Smooth muscle cell (in vitro differentiated cells): Measurements from ENCODE around the gene GTPBP1. TPM values are rescaled to one million over a fixed set of nuclear protein-coding genes. Genes with fewer than 3 reads are reported as not detected.

Experiments used
- DNase-seq: peaks from one replicate; lab custom pipeline; 2025; ENCODE audit not compliant: unreplicated experiment; lab: John Stamatoyannopoulos, UW
- H2AFZ ChIP-seq: fragments of 200-600 bp; sonication (generic); 2 replicates; pipeline ENCODE4 v1.6.0; 2016; ENCODE audit warnings: antibody characterized with exemption, low read depth, mild to moderate bottlenecking
- H3F3A ChIP-seq: fragments of 200-600 bp; sonication (generic); 2 replicates; pipeline ENCODE4 v1.6.0; 2017; ENCODE audit warnings: antibody characterized with exemption, low read depth
- H3K27ac ChIP-seq: fragments of 200-600 bp; sonication (generic); 2 replicates; pipeline ENCODE4 v1.5.1; 2016; ENCODE audit warnings: low read depth, mild to moderate bottlenecking
- H3K27me3 ChIP-seq: fragments of 200-600 bp; sonication (generic); 2 replicates; pipeline ENCODE4 v1.6.1; 2016; ENCODE audit warnings: low read depth, mild to moderate bottlenecking
- H3K36me3 ChIP-seq: fragments of 200-600 bp; sonication (generic); 2 replicates; pipeline ENCODE4 v1.5.1; 2016; ENCODE audit warnings: low read depth
- H3K4me1 ChIP-seq: fragments of 200-600 bp; sonication (generic); 2 replicates; pipeline ENCODE4 v1.5.1; 2016; ENCODE audit warnings: low read depth
- H3K4me2 ChIP-seq: fragments of 200-600 bp; sonication (generic); 2 replicates; pipeline ENCODE4 v1.6.0; 2016; ENCODE audit warnings: mild to moderate bottlenecking
- H3K4me3 ChIP-seq: fragments of 200-600 bp; sonication (generic); 2 replicates; pipeline ENCODE4 v1.5.1; 2016; ENCODE audit warnings: mild to moderate bottlenecking
- H3K79me2 ChIP-seq: fragments of 200-600 bp; sonication (generic); 2 replicates; pipeline ENCODE4 v1.6.0; 2016; ENCODE audit warnings: low read depth, mild to moderate bottlenecking
- H3K9ac ChIP-seq: fragments of 200-600 bp; sonication (generic); 2 replicates; pipeline ENCODE4 v1.6.0; 2016; ENCODE audit warnings: low read depth
- H3K9me3 ChIP-seq: fragments of 200-600 bp; sonication (generic); replicated peaks from 2 replicates; pipeline ENCODE4 v1.5.1; 2016; ENCODE audit warnings: low read depth
- H4K20me1 ChIP-seq: fragments of 200-600 bp; sonication (generic); 2 replicates; pipeline ENCODE4 v1.6.0; 2016; ENCODE audit warnings: low read depth
- CTCF ChIP-seq: fragments of 200-600 bp; sonication (generic); IDR thresholded peaks from 2 replicates; pipeline ENCODE4 v1.5.1; 2017; ENCODE audit warnings: borderline replicate concordance, mild to moderate bottlenecking, antibody characterized with exemption; ENCODE audit not compliant: insufficient read depth, poor library complexity, severe bottlenecking
- WGBS: methylation state at CpG from one replicate; pipeline ENCODE4 v1.1.7; 2016; ENCODE audit warnings: low lambda C conversion rate; 5-methylcytosine and 5-hydroxymethylcytosine counted together
- polyA plus RNA-seq: library from polyadenylated mRNA; unstranded; fragments of >200 nt; fragmentation: Nextera tagmentation; extraction: Ambion mirVana; gene quantifications from 2 replicates; pipeline ENCODE4 v1.2.1, GENCODE V29; 2016
- total RNA-seq: library from RNA; depleted of rRNA; stranded (reverse); fragments of >200 nt; gene quantifications from 2 replicates; pipeline ENCODE4 v1.2.3, GENCODE V29; 2014

Gene GTPBP1
- total and polyA plus RNA-seq, 2 experiments from 2014 or later, result 23.7 to 25.3 TPM

- TF ChIP-seq CTCF, result no peak
- Histone ChIP-seq H3K4me1 (no peaks in the 10 kb centered on the region), H3K79me2 (no peaks in the 10 kb centered on the region), H3K4me3 (no peak overlapping the region), H3K27ac (no peak overlapping the region), H4K20me1 (peaks cover 7% of the 10 kb centered on the region), H3K9me3 (no peaks in the 10 kb centered on the region), H3K9ac (no peak overlapping the region), H3K27me3 (no peaks in the 10 kb centered on the region), H3K4me2 (no peak overlapping the region), H2AFZ (no peak overlapping the region), H3F3A (no peaks in the 10 kb centered on the region), H3K36me3 (no peaks in the 10 kb centered on the region)
- DNase-seq, result no peak
- WGBS, result 92% methylated on average over 15 of the region's 15 CpGs
Observed at GRCh38 chr22:38735465-38736256, 29.9 kb downstream of the GTPBP1 start.

- Histone ChIP-seq H3K27ac (no peak overlapping the region), H3K9me3 (no peaks in the 10 kb centered on the region), H3K4me3 (no peak overlapping the region), H3K79me2 (no peaks in the 10 kb centered on the region), H3K36me3 (peaks cover under 1% of the 10 kb centered on the region), H3K9ac (no peak overlapping the region), H3K4me1 (no peaks in the 10 kb centered on the region), H4K20me1 (peaks cover 7% of the 10 kb centered on the region), H3K27me3 (no peaks in the 10 kb centered on the region), H3K4me2 (no peak overlapping the region), H3F3A (no peaks in the 10 kb centered on the region), H2AFZ (no peak overlapping the region)
- TF ChIP-seq CTCF, result no peak
- WGBS, result 96% methylated on average over 7 of the region's 7 CpGs
- DNase-seq, result no peak
Observed at GRCh38 chr22:38736257-38736570, 30.5 kb downstream of the GTPBP1 start.

GRCh38 chr22:38737302-38738060 lies 31.7 kb downstream of the GTPBP1 start:
- no peak for TF ChIP-seq CTCF
- H3K79me2 ChIP-seq, result no peaks in the 10 kb centered on the region
- H3K4me1 ChIP-seq, result no peaks in the 10 kb centered on the region
- H3K9ac ChIP-seq, result no peak overlapping the region
- H3K27ac ChIP-seq, result no peak overlapping the region
- H3F3A ChIP-seq, result no peaks in the 10 kb centered on the region
- no peaks in the 10 kb centered on the region for H3K9me3 ChIP-seq
- H3K36me3 ChIP-seq, result peaks cover 6% of the 10 kb centered on the region
- no peak overlapping the region for H3K4me2 ChIP-seq
- WGBS, result 94% methylated on average over 21 of the region's 21 CpGs
- H2AFZ ChIP-seq, result no peak overlapping the region
- H3K4me3 ChIP-seq, result no peak overlapping the region
- no peak for DNase-seq
- H3K27me3 ChIP-seq, result no peaks in the 10 kb centered on the region
- H4K20me1 ChIP-seq, result peaks cover 7% of the 10 kb centered on the region
